Gastrocnemius medialis (tissue), 4 donors: ENCODE data around the gene TNXB.

Experiments
- POLR2A ChIP-seq, 2 donors: fragments of 450-650 bp; IDR thresholded peaks; one replicate each; pipeline ENCODE4 v1.6.1; 2017; ENCODE audit warnings: antibody characterized with exemption in 2 of 2, mild to moderate bottlenecking in 2 of 2, moderate library complexity in 2 of 2
- TF ChIP-seq, protein P1 (sequence below), 5 experiments: fragments of 450-650 bp in 3 of 5; fragments of 200-600 bp in 2 of 5; sonication (generic) in 2 of 5; IDR thresholded peaks in 4 of 5; conservative IDR thresholded peaks in 1 of 5; 1 replicate in 4 of 5; 2 replicates in 1 of 5; pipeline ENCODE4 v1.5.1; 2016 to 2019; ENCODE audit warnings: antibody characterized with exemption in 5 of 5, mild to moderate bottlenecking in 3 of 5, moderate library complexity in 3 of 5

DNA sequence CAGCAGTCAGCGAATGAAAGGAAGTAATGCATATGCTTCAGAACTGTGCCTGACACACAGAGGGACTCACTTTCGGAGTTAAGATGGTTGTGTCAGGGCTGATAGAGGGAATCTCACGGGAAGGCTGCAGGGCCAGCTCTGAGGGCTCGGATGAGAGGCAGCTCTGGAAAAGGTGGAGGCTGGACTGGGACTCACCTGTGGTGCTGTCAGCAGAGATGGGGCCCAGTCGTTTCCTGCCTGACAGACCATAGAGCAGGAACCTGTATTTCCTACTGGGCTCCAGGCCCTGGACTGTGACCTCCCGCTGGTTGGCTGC lies 61.6 kb downstream of the TNXB start:
- TF ChIP-seq, protein P1, sequence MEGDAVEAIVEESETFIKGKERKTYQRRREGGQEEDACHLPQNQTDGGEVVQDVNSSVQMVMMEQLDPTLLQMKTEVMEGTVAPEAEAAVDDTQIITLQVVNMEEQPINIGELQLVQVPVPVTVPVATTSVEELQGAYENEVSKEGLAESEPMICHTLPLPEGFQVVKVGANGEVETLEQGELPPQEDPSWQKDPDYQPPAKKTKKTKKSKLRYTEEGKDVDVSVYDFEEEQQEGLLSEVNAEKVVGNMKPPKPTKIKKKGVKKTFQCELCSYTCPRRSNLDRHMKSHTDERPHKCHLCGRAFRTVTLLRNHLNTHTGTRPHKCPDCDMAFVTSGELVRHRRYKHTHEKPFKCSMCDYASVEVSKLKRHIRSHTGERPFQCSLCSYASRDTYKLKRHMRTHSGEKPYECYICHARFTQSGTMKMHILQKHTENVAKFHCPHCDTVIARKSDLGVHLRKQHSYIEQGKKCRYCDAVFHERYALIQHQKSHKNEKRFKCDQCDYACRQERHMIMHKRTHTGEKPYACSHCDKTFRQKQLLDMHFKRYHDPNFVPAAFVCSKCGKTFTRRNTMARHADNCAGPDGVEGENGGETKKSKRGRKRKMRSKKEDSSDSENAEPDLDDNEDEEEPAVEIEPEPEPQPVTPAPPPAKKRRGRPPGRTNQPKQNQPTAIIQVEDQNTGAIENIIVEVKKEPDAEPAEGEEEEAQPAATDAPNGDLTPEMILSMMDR (IDR thresholded peaks at IDR 0.05 in 4 of 5, conservative IDR thresholded peaks at IDR 0.05 in 1 of 5), result no peak
- no peak for TF ChIP-seq POLR2A (IDR thresholded peaks at IDR 0.05)
